WTC11 (cell line): ENCODE results near the gene TRAPPC10. TPM values are rescaled to one million over a fixed set of nuclear protein-coding genes. Genes with fewer than 3 reads are reported as not detected.
A peak's percentile ranks its signal among the peaks of the same experiment; 100 is the strongest.

Source experiments
- ATAC-seq: fragments of 200-7000 bp; cut with Tn5 transposase; 2 replicates; pipeline ENCODE4 v1.10.0; 2021; ENCODE audit warnings: mild to moderate bottlenecking, moderate library complexity
- CTCF ChIA-PET: fragments of 300-600 bp; sonication (Branson Sonifier 250); formaldehyde crosslinking; loops from one replicate; lab custom pipeline; 2021; ENCODE audit warnings: antibody characterized with exemption; lab: Charles Lee
- POLR2A ChIA-PET: fragments of 350-600 bp; sonication (Branson Sonifier 250); formaldehyde crosslinking; loops from one replicate; lab custom pipeline; 2021; ENCODE audit warnings: antibody characterized with exemption; lab: Charles Lee
- DNase-seq: peaks from one replicate; pipeline ENCODE4 v3.0.0; 2021; ENCODE audit warnings: low spot score
- H3K27ac Mint-ChIP-seq: 2 replicates; pipeline ENCODE4 v1.8.0; 2021; ENCODE audit warnings: mixed read lengths
- H3K27me3 Mint-ChIP-seq: 2 replicates; pipeline ENCODE4 v1.8.0; 2021; ENCODE audit warnings: low read depth, mild to moderate bottlenecking, moderate library complexity, mixed read lengths
- H3K36me3 Mint-ChIP-seq: 2 replicates; pipeline ENCODE4 v1.8.0; 2021; ENCODE audit warnings: mixed read lengths
- H3K4me1 Mint-ChIP-seq: 2 replicates; pipeline ENCODE4 v1.8.0; 2022; ENCODE audit warnings: mixed read lengths
- H3K4me3 Mint-ChIP-seq: 2 replicates; pipeline ENCODE4 v1.8.0; 2021; ENCODE audit warnings: mild to moderate bottlenecking, moderate library complexity, mixed read lengths
- H3K9me3 Mint-ChIP-seq: 2 replicates; pipeline ENCODE4 v1.8.0; 2021; ENCODE audit warnings: mixed read lengths
- ATF2 ChIP-seq: sonication (generic); formaldehyde crosslinking; IDR thresholded peaks from 2 replicates; pipeline ENCODE4 v1.8.1; 2022; ENCODE audit warnings: low read depth, missing genetic modification reagents, borderline replicate concordance
- CTCF ChIP-seq: fragments of 200-600 bp; IDR thresholded peaks from 2 replicates; pipeline ENCODE4 v1.8.0; 2022; ENCODE audit warnings: antibody characterized with exemption
- ELF4 ChIP-seq: sonication (generic); formaldehyde crosslinking; IDR thresholded peaks from 2 replicates; pipeline ENCODE4 v1.8.1; 2022; ENCODE audit warnings: low read depth, mild to moderate bottlenecking, moderate library complexity, missing genetic modification reagents
- GABPB1 ChIP-seq: sonication (generic); formaldehyde crosslinking; IDR thresholded peaks from 2 replicates; pipeline ENCODE4 v1.8.1; 2023; ENCODE audit warnings: mild to moderate bottlenecking, missing genetic modification reagents
- GRHL2 ChIP-seq: fragments of 250-450 bp; sonication (Bioruptor Pico); IDR thresholded peaks from 2 replicates; pipeline ENCODE4 v1.8.0; 2022; ENCODE audit warnings: mild to moderate bottlenecking, moderate library complexity; ENCODE audit not compliant: insufficient replicate concordance, severe bottlenecking
- JAZF1 ChIP-seq: fragments of 250-450 bp; sonication (Bioruptor Pico); IDR thresholded peaks from 2 replicates; pipeline ENCODE4 v1.9.0; 2021; ENCODE audit warnings: moderate library complexity, mild to moderate bottlenecking, inconsistent platforms
- MAX ChIP-seq: sonication (generic); formaldehyde crosslinking; IDR thresholded peaks from 2 replicates; pipeline ENCODE4 v1.8.0; 2022; ENCODE audit warnings: mild to moderate bottlenecking, missing genetic modification reagents
- MLX ChIP-seq: sonication (generic); formaldehyde crosslinking; IDR thresholded peaks from 2 replicates; pipeline ENCODE4 v1.8.1; 2023; ENCODE audit warnings: mild to moderate bottlenecking, missing genetic modification reagents, moderate library complexity
- MYBL2 ChIP-seq: sonication (generic); formaldehyde crosslinking; IDR thresholded peaks from 2 replicates; pipeline ENCODE4 v1.8.1; 2023; ENCODE audit warnings: mild to moderate bottlenecking, moderate library complexity, missing genetic modification reagents
- NR1H2 ChIP-seq: sonication (generic); formaldehyde crosslinking; IDR thresholded peaks from 2 replicates; pipeline ENCODE4 v1.9.0; 2021; ENCODE audit warnings: mild to moderate bottlenecking, moderate library complexity, missing genetic modification reagents
- PRRX2 ChIP-seq: fragments of 250-450 bp; sonication (Bioruptor Pico); IDR thresholded peaks from 2 replicates; pipeline ENCODE4 v1.8.0; 2021; ENCODE audit warnings: mild to moderate bottlenecking
- TCF7 ChIP-seq: sonication (generic); formaldehyde crosslinking; IDR thresholded peaks from 2 replicates; pipeline ENCODE4 v1.8.0; 2022; ENCODE audit warnings: mild to moderate bottlenecking, low read depth, missing genetic modification reagents, moderate library complexity
- TEAD1 ChIP-seq: sonication (generic); formaldehyde crosslinking; IDR thresholded peaks from 2 replicates; pipeline ENCODE4 v1.8.0; 2022; ENCODE audit warnings: mild to moderate bottlenecking, missing genetic modification reagents
- TP53 ChIP-seq: sonication (generic); formaldehyde crosslinking; IDR thresholded peaks from 2 replicates; pipeline ENCODE4 v1.8.1; 2023; ENCODE audit warnings: mild to moderate bottlenecking, missing genetic modification reagents
- ZNF138 ChIP-seq: sonication (generic); formaldehyde crosslinking; conservative IDR thresholded peaks from 2 replicates; pipeline ENCODE4 v1.8.1; 2022; ENCODE audit warnings: mild to moderate bottlenecking, moderate library complexity, missing genetic modification reagents
- ZNF281 ChIP-seq: sonication (generic); formaldehyde crosslinking; IDR thresholded peaks from 2 replicates; pipeline ENCODE4 v1.8.0; 2023; ENCODE audit warnings: mild to moderate bottlenecking, missing genetic modification reagents
- ZNF423 ChIP-seq: fragments of 250-450 bp; sonication (Bioruptor Pico); IDR thresholded peaks from 2 replicates; pipeline ENCODE4 v2.1.2; 2022; ENCODE audit warnings: mild to moderate bottlenecking, moderate library complexity
- ZNF512 ChIP-seq: sonication (generic); formaldehyde crosslinking; IDR thresholded peaks from 2 replicates; pipeline ENCODE4 v1.8.1; 2022; ENCODE audit warnings: missing genetic modification reagents, borderline replicate concordance
- ZNF671 ChIP-seq: fragments of 250-450 bp; sonication (Bioruptor Pico); IDR thresholded peaks from 2 replicates; pipeline ENCODE4 v1.8.0; 2021; ENCODE audit warnings: mild to moderate bottlenecking
- total RNA-seq: library from RNA; stranded (reverse); gene quantifications from 3 replicates; pipeline ENCODE4 v1.2.3, GENCODE V29; 2021
- TF ChIP-seq, protein P1 (sequence below): fragments of 250-450 bp; sonication (Bioruptor Pico); conservative IDR thresholded peaks from 2 replicates; pipeline ENCODE4 v1.9.0; 2021; ENCODE audit warnings: mild to moderate bottlenecking
- TF ChIP-seq, protein P2 (sequence below): fragments of 250-450 bp; sonication (Bioruptor Pico); IDR thresholded peaks from 2 replicates; pipeline ENCODE4 v1.9.0; 2021; ENCODE audit warnings: mild to moderate bottlenecking, borderline replicate concordance

The TRAPPC10 gene
- total RNA-seq, 1 experiment from 2014 or later: 34.5 TPM

GRCh38 chr21:44047996-44048560 lies 36.0 kb downstream of the TRAPPC10 start (continued):
- TF ChIP-seq ATF2: no peak
- TF ChIP-seq PRRX2 (CRISPR knock-in tag): no peak
- TF ChIP-seq, protein P1, sequence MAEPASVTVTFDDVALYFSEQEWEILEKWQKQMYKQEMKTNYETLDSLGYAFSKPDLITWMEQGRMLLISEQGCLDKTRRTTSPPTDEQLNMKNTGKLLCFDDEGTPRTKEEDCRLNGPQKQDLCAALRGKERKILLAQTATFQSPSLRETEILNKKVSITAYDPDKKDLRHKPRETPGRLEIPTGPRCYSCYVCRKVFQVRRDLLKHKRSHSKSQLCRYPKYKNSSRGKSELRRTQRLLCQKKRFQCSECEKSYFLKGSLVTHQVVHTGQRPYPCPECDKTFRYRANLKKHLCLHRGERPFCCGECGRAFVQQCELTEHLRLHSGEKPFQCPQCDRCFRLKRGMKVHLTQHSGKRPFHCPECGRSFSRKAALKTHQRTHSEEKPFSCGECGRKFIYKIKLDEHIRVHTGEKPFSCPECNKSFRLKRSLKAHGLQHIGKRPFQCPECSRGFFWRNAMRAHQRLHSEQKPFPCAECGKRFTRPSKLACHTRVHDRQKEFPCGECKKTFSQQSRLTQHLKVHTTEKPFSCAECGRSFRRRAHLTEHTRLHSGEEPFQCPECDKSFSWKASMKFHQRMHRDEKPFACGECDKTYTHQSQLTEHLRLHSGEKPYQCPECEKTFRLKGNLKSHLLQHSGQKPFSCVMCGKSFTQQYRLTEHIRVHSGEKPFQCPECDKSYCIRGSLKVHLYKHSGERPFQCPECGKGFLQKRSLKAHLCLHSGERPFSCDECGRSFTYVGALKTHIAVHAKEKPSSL (CRISPR knock-in tag): no peak
- no peak for TF ChIP-seq CTCF
- no peak for TF ChIP-seq ZNF512
- no peak for TF ChIP-seq ZNF423 (CRISPR knock-in tag)
- TF ChIP-seq ZNF281 (CRISPR knock-in tag): no peak
- TF ChIP-seq TP53: no peak
- TF ChIP-seq ELF4: no peak
- TF ChIP-seq ZNF671 (CRISPR knock-in tag): no peak
- TF ChIP-seq GRHL2 (CRISPR knock-in tag): no peak
- TF ChIP-seq MYBL2 (CRISPR knock-in tag): no peak
- TF ChIP-seq, all 79 proteins: peak for 0

- Mint-ChIP-seq H3K27me3 (no peaks in the 10 kb centered on the region), H3K9me3 (no peaks in the 10 kb centered on the region), H3K36me3 (no peaks in the 10 kb centered on the region; the same call in 1 of the 2 replicates), H3K27ac (peak overlapping the region; percentile 13; the same call in 1 of the 2 replicates), H3K4me3 (no peak overlapping the region), H3K4me1 (no peaks in the 10 kb centered on the region)
- POLR2A ChIA-PET: no interaction called here
- DNase-seq: no peak
- no peak for ATAC-seq
- CTCF ChIA-PET: no interaction called here
- no peak for TF ChIP-seq JAZF1
- no peak for TF ChIP-seq TCF7 (CRISPR knock-in tag)
- TF ChIP-seq MAX (CRISPR knock-in tag): no peak
- TF ChIP-seq NR1H2 (CRISPR knock-in tag): no peak
- TF ChIP-seq, protein P2, sequence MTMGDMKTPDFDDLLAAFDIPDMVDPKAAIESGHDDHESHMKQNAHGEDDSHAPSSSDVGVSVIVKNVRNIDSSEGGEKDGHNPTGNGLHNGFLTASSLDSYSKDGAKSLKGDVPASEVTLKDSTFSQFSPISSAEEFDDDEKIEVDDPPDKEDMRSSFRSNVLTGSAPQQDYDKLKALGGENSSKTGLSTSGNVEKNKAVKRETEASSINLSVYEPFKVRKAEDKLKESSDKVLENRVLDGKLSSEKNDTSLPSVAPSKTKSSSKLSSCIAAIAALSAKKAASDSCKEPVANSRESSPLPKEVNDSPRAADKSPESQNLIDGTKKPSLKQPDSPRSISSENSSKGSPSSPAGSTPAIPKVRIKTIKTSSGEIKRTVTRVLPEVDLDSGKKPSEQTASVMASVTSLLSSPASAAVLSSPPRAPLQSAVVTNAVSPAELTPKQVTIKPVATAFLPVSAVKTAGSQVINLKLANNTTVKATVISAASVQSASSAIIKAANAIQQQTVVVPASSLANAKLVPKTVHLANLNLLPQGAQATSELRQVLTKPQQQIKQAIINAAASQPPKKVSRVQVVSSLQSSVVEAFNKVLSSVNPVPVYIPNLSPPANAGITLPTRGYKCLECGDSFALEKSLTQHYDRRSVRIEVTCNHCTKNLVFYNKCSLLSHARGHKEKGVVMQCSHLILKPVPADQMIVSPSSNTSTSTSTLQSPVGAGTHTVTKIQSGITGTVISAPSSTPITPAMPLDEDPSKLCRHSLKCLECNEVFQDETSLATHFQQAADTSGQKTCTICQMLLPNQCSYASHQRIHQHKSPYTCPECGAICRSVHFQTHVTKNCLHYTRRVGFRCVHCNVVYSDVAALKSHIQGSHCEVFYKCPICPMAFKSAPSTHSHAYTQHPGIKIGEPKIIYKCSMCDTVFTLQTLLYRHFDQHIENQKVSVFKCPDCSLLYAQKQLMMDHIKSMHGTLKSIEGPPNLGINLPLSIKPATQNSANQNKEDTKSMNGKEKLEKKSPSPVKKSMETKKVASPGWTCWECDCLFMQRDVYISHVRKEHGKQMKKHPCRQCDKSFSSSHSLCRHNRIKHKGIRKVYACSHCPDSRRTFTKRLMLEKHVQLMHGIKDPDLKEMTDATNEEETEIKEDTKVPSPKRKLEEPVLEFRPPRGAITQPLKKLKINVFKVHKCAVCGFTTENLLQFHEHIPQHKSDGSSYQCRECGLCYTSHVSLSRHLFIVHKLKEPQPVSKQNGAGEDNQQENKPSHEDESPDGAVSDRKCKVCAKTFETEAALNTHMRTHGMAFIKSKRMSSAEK (CRISPR knock-in tag): no peak
- no peak for TF ChIP-seq ZNF138 (CRISPR knock-in tag)
- no peak for TF ChIP-seq ZNF423 (CRISPR knock-in tag)
- no peak for TF ChIP-seq GABPB1
- TF ChIP-seq ELF4: no peak
- TF ChIP-seq MLX (CRISPR knock-in tag): no peak
- no peak for TF ChIP-seq TEAD1 (CRISPR knock-in tag)
Measured at GRCh38 chr21:44049182-44049581, 37.1 kb downstream of the TRAPPC10 start.
